Measurements from ENCODE around the gene FSTL3. TPM values are rescaled to one million over a fixed set of nuclear protein-coding genes. Genes with fewer than 3 reads are reported as not detected.
"Not testable (repeated sequence)": the region's sequence is repeated elsewhere in the genome, so short reads cannot be mapped to it uniquely, and the experiment has no call there.

The FSTL3 gene
- total RNA-seq, 1 experiment from 2014 or later, result 8.0 TPM

DNA sequence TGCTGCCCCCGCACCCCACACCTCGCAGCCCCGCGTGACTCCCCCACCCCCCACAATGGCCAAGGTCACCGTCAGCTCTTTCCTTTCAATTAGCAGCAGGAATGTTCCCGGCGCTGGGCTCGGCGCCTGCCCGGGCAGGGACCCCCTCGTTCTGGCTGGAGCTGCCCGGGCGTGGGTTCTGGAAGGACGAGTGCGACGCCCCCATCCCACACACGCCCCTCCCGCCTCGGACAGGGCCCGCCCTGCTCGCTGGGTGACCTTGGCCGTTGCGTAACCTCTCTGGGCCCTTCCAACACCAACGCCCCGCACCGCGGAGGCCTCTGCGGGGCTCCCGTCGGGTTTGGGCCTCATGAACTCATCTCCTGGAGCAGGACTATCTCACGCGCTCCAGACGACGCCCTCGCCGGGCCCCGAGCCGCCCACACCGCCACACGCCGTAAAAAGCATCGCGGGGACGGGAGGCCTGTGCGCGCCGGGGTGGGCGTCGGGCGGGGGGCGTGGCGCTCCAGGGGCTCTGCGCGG lies 42.9 kb downstream of the FSTL3 start:
- no peak for DNase-seq
- Histone ChIP-seq H3K27ac (peak overlapping the region; percentile 58), H3K27me3 (no peaks in the 10 kb centered on the region), H3K4me1 (peaks cover 6% of the 10 kb centered on the region), H3K4me3 (no peak overlapping the region), H3K9me3 (replicated peaks) (no peaks in the 10 kb centered on the region; the same call in 1 of the 2 replicates), H3K36me3 (no peaks in the 10 kb centered on the region)

- no peaks in the 10 kb centered on the region; the same call in 1 of the 2 replicates for H3K9me3 ChIP-seq (replicated peaks)
- H3K27me3 ChIP-seq, result no peaks in the 10 kb centered on the region
- peaks cover 6% of the 10 kb centered on the region for H3K4me1 ChIP-seq
- H3K27ac ChIP-seq, result no peak overlapping the region
- no peak overlapping the region for H3K4me3 ChIP-seq
- no peak for DNase-seq
- H3K36me3 ChIP-seq, result no peaks in the 10 kb centered on the region
These were observed 43.6 kb downstream of the FSTL3 start for GRCh38 chr19:719636-720344.

DNA sequence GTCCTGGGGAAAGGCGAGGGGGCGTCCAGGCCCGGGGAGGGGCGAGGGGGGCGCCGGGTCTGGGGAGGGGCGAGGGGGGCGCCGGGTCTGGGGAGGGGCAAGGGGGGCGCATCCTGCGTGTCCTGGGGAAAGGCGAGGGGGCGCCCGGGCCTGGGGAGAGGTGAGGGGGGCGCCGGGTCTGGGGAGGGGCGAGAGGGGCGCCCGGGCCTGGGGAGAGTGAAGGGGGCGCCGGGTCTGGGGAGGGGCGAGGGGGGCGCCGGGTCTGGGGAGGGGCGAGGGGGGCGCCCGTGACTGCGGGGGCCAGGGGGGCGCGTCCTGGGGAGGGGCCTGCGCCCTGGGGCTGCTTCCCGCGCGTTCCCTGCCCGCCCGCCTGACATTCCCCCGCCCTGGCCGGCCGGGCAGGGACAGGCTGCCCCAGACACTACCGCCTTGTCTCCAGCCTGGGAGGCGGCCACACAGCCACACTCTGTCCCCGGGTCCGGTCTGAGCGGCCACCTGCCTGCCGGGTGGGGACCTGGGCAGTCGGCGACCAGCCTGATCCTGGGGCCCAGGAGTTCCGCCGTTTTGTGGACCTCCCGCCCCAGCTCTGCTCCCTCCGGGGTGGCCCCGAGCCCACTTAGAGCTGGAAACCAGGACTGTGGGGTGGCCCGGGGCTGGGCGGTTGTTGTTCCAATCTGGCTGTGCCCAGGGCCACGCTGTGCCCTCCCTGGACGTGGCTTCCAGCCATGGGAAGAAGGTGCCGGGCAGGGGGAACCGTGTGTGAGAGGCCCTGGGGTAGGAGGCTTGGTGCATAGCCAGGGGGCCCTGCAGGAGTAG lies 44.4 kb downstream of the FSTL3 start:
- Histone ChIP-seq H3K27ac (no peak overlapping the region), H3K27me3 (no peaks in the 10 kb centered on the region), H3K36me3 (no peaks in the 10 kb centered on the region), H3K4me1 (peaks cover 6% of the 10 kb centered on the region), H3K9me3 (replicated peaks) (no peaks in the 10 kb centered on the region; the same call in 1 of the 2 replicates), H3K4me3 (0 out of 2 replicates have a peak overlapping the region, but pooled peaks have one; percentile 9)
- no peak for DNase-seq

- Histone ChIP-seq H3K27me3 (no peaks in the 10 kb centered on the region), H3K36me3 (no peaks in the 10 kb centered on the region), H3K4me3 (no peak overlapping the region), H3K9me3 (replicated peaks) (no peaks in the 10 kb centered on the region), H3K27ac (no peak overlapping the region), H3K4me1 (peaks cover 6% of the 10 kb centered on the region)
- no peak for DNase-seq
These were observed 46.4 kb downstream of the FSTL3 start for GRCh38 chr19:722553-723101.

- no peaks in the 10 kb centered on the region for H3K27me3 ChIP-seq
- H3K9me3 ChIP-seq (replicated peaks), result no peaks in the 10 kb centered on the region
- H3K36me3 ChIP-seq, result no peaks in the 10 kb centered on the region
These were observed 47.1 kb downstream of the FSTL3 start for GRCh38 chr19:723247-723646.

DNA sequence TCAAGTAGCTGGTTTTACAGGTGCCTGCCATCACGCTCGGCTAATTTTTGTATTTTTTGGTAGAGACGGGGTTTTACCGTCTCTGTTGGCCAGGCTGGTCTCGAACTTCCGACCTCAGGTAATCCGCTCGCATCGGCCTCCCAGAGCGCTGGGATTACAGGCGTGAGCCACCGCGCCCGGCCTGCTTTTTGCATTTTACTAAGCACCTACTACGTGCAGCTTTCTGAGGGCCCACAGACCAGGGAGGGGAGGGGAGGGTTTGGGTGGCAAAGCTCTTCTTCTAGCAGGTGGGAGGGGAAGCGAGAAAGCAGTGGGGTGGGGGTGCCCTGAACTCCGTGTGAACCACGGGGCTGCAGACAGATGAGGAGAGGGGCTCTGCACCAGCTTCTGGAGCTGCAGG lies 47.5 kb downstream of the FSTL3 start:
- Histone ChIP-seq H3K4me3 (no peak overlapping the region), H3K27me3 (no peaks in the 10 kb centered on the region), H3K27ac (no peak overlapping the region), H3K4me1 (no peaks in the 10 kb centered on the region; the same call in none of the 2 replicates), H3K9me3 (replicated peaks) (no peaks in the 10 kb centered on the region), H3K36me3 (no peaks in the 10 kb centered on the region)
- no peak for DNase-seq

More at GRCh38 chr19:723247-723646, 47.1 kb downstream of the FSTL3 start:
- DNase-seq, result no peak
- peaks cover 5% of the 10 kb centered on the region for H3K4me1 ChIP-seq
- no peak overlapping the region for H3K27ac ChIP-seq
- no peak overlapping the region for H3K4me3 ChIP-seq

GRCh38 chr19:725461-726089 lies 49.4 kb downstream of the FSTL3 start:
- Histone ChIP-seq H3K9me3 (replicated peaks) (no peaks in the 10 kb centered on the region), H3K4me1 (no peaks in the 10 kb centered on the region), H3K4me3 (no peak overlapping the region), H3K36me3 (no peaks in the 10 kb centered on the region), H3K27ac (no peak overlapping the region), H3K27me3 (no peaks in the 10 kb centered on the region)
- DNase-seq, result no peak

DNA sequence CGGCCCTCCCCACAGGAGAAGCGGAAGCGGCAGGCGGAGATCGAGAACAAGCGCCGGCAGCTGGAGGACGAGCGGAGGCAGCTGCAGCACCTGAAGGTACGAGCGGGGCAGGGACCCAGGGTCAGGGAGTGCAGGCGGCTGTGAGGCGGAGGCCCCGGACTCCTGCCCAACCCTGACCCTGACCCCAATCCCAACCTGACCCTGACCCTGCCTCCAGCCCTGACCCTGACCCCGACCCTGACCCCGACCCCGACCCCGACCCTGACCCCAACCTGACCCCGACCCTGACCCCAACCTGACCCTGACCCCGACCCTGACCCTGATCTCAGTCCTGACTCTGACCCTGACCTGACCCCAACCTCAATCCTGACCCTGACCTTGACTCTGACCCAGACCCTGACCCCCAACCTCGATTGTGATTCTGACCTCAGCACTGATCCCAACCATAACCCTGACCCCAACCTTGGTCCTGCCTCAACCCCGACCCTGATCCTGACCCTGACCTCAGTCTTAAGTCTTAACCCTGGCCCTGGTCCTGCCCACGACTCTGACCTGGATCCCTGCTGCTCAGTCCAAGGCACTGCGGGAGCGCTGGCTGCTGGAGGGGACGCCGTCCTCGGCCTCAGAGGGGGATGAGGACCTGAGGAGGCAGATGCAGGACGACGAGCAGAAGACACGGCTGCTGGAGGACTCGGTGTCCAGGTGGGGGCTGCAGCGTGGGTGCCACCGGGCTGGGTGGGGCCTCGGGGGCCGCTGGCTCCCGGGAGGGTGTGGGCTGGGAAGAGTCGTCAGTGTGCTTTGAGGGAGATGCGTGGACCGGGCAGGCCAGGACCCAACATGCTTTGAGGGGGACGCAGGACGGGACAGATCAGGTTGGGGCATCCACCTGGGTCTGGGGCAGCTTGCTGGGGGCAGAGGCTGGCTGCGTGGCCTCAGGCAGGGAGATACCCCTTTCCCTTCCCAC lies 51.1 kb downstream of the FSTL3 start:
- Histone ChIP-seq H3K9me3 (replicated peaks) (no peaks in the 10 kb centered on the region), H3K4me3 (peak overlapping the region; percentile 31), H3K4me1 (no peaks in the 10 kb centered on the region), H3K27ac (peak overlapping the region; percentile 37; the same call in 1 of the 2 replicates), H3K27me3 (no peaks in the 10 kb centered on the region), H3K36me3 (no peaks in the 10 kb centered on the region)
- DNase-seq, result no peak

GRCh38 chr19:728011-728410 lies 51.8 kb downstream of the FSTL3 start:
- H3K36me3 ChIP-seq, result no peaks in the 10 kb centered on the region
- DNase-seq, result peak; percentile 85 to 89
- H3K9me3 ChIP-seq (replicated peaks), result no peaks in the 10 kb centered on the region
- H3K27ac ChIP-seq, result peak overlapping the region; percentile 37; the same call in 1 of the 2 replicates
- H3K4me3 ChIP-seq, result peak overlapping the region; percentile 31
- H3K27me3 ChIP-seq, result no peaks in the 10 kb centered on the region
- no peaks in the 10 kb centered on the region for H3K4me1 ChIP-seq

- not testable (repeated sequence) for H3K4me1 ChIP-seq; H3K27me3 ChIP-seq; H3K27ac ChIP-seq; H3K36me3 ChIP-seq; H3K9me3 ChIP-seq (replicated peaks); H3K4me3 ChIP-seq; DNase-seq
These were observed 53.4 kb downstream of the FSTL3 start for GRCh38 chr19:729564-729963.

DNA sequence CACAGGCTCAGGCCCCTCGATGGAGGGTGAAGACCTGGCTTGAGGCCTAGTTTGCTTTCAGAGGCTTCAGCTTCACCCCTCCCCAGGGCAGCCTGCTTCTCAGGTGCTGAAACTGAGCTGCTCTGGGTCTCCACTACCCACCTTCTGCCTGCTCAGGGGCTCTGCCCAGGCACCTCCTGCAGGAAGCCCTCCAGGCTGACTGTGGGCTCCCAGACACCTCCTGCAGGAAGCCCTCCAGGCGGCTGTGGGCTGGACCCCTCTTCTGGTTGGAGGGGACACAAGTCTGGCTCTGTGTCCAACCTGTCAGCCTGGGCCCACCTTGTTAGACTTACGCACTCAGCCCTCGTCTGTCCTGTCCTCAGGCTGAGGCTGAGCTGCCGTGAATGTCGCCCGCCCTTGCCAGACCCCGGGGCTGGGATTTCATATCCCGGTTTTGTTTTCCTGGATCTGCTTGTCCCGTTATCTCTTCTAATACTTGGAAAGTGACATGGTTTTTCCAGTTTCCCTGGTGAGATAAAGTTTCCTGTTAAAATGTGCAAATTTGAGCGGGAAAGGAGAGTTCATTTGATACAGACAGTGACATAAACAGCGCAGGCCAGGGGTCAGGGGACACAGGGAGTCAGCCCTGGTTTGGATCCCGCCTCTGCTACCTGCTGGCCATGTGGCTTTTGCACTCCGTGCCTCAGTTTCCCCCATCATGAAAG lies 53.9 kb downstream of the FSTL3 start:
- Histone ChIP-seq H3K4me1 (no peaks in the 10 kb centered on the region), H3K27ac (no peak overlapping the region), H3K36me3 (no peaks in the 10 kb centered on the region), H3K27me3 (no peaks in the 10 kb centered on the region), H3K4me3 (no peak overlapping the region), H3K9me3 (replicated peaks) (no peaks in the 10 kb centered on the region)
- no peak for DNase-seq

DNA sequence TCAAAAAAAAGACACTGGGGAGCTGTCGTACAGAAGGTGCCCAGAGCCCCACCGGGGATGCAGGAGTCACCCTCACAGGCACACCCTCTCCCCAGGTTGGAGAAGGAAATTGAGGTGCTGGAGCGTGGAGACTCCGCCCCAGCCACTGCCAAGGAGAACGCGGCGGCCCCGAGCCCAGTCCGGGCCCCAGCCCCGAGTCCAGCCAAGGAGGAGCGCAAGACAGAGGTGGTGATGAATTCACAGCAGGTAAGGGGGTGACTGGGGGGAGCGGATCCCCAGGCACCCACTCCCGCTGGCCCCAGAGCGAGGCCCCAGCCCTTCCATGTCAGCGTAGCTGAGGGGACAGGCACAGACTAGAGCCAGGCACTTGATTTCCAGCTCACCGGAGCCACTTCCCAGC lies 54.8 kb downstream of the FSTL3 start:
- Histone ChIP-seq H3K9me3 (replicated peaks) (no peaks in the 10 kb centered on the region), H3K36me3 (no peaks in the 10 kb centered on the region), H3K27ac (no peak overlapping the region), H3K4me3 (no peak overlapping the region), H3K27me3 (no peaks in the 10 kb centered on the region), H3K4me1 (no peaks in the 10 kb centered on the region)
- DNase-seq, result no peak

Measured in SJCRH30 (cell line).